RWPE2 (cell line): Measurements from ENCODE around the gene RAPGEF4.

ENCODE experiments used
- ATAC-seq: fragments of 200-7000 bp; cut with Tn5 transposase; 3 replicates; pipeline ENCODE4 v1.9.1; 2021; ENCODE audit warnings: low read depth
- DNase-seq: peaks from one replicate; pipeline ENCODE4 v3.0.0-alpha.2; 2020; ENCODE audit warnings: low spot score
- H3K27ac ChIP-seq: fragments of 450-650 bp; 2 replicates; pipeline ENCODE4 v1.5.1; 2017; ENCODE audit warnings: mild to moderate bottlenecking; ENCODE audit not compliant: poor library complexity, severe bottlenecking
- H3K27me3 ChIP-seq: fragments of 250-450 bp; sonication (Bioruptor Pico); 2 replicates; pipeline ENCODE4 v1.5.1; 2021; ENCODE audit warnings: mild to moderate bottlenecking, moderate library complexity; ENCODE audit not compliant: insufficient read depth, poor library complexity, severe bottlenecking
- H3K36me3 ChIP-seq: fragments of 250-450 bp; sonication (Bioruptor Pico); 2 replicates; pipeline ENCODE4 v1.5.1; 2020; ENCODE audit warnings: low read depth, mild to moderate bottlenecking, moderate library complexity
- H3K4me1 ChIP-seq: fragments of 250-450 bp; sonication (Bioruptor Pico); 2 replicates; pipeline ENCODE4 v1.5.1; 2021; ENCODE audit warnings: mild to moderate bottlenecking, moderate library complexity; ENCODE audit not compliant: insufficient read depth, poor library complexity, severe bottlenecking
- H3K4me3 ChIP-seq: fragments of 250-450 bp; sonication (Bioruptor Pico); 2 replicates; pipeline ENCODE4 v1.5.1; 2021; ENCODE audit warnings: mild to moderate bottlenecking, moderate library complexity; ENCODE audit not compliant: severe bottlenecking
- H3K9me3 ChIP-seq: fragments of 250-450 bp; sonication (Bioruptor Pico); 2 replicates; pipeline ENCODE4 v1.5.1; 2021; ENCODE audit warnings: mild to moderate bottlenecking, moderate library complexity; ENCODE audit not compliant: severe bottlenecking
- CTCF ChIP-seq: fragments of 450-650 bp; IDR thresholded peaks from one replicate; pipeline ENCODE4 v1.5.1; 2017; ENCODE audit warnings: mild to moderate bottlenecking, moderate library complexity; ENCODE audit not compliant: poor library complexity, severe bottlenecking

Gene RAPGEF4

GRCh38 chr2:172705352-172705751 is 30.3 kb upstream of the RAPGEF4 start:
- no peak for ATAC-seq
- Histone ChIP-seq H3K9me3 (no peaks in the 10 kb centered on the region), H3K36me3 (no peaks in the 10 kb centered on the region), H3K4me1 (peaks cover 7% of the 10 kb centered on the region), H3K27me3 (no peaks in the 10 kb centered on the region), H3K27ac (no peak overlapping the region), H3K4me3 (no peak overlapping the region)
- no peak for TF ChIP-seq CTCF
- DNase-seq: no peak

- Histone ChIP-seq H3K27me3 (no peaks in the 10 kb centered on the region), H3K9me3 (no peaks in the 10 kb centered on the region), H3K4me3 (no peak overlapping the region), H3K4me1 (peaks cover 4% of the 10 kb centered on the region), H3K36me3 (no peaks in the 10 kb centered on the region), H3K27ac (no peak overlapping the region)
- TF ChIP-seq CTCF: no peak
- DNase-seq (no peak), ATAC-seq (no peak)
These were observed 27.4 kb upstream of the RAPGEF4 start for GRCh38 chr2:172708247-172708646.

GRCh38 chr2:172709566-172710291 is 25.9 kb upstream of the RAPGEF4 start:
- H3K9me3 ChIP-seq: no peaks in the 10 kb centered on the region
- no peak for ATAC-seq
- no peaks in the 10 kb centered on the region for H3K36me3 ChIP-seq
- no peaks in the 10 kb centered on the region for H3K27me3 ChIP-seq
- DNase-seq: no peak
- no peak for TF ChIP-seq CTCF
- H3K4me3 ChIP-seq: no peak overlapping the region
- H3K4me1 ChIP-seq: peaks cover 4% of the 10 kb centered on the region
- H3K27ac ChIP-seq: no peak overlapping the region

- Histone ChIP-seq H3K4me1 (peaks cover 4% of the 10 kb centered on the region), H3K4me3 (no peak overlapping the region), H3K36me3 (no peaks in the 10 kb centered on the region), H3K9me3 (no peaks in the 10 kb centered on the region), H3K27me3 (no peaks in the 10 kb centered on the region), H3K27ac (no peak overlapping the region)
- peak; percentile 93 for TF ChIP-seq CTCF
- DNase-seq (no peak), ATAC-seq (peak; percentile 99)
These were observed 25.0 kb upstream of the RAPGEF4 start for GRCh38 chr2:172710584-172711047.

- ATAC-seq: no peak
- peaks cover 4% of the 10 kb centered on the region for H3K4me1 ChIP-seq
- no peaks in the 10 kb centered on the region for H3K27me3 ChIP-seq
- no peaks in the 10 kb centered on the region for H3K36me3 ChIP-seq
- DNase-seq: no peak
- no peak overlapping the region for H3K27ac ChIP-seq
- TF ChIP-seq CTCF: no peak
- H3K4me3 ChIP-seq: no peak overlapping the region
- no peaks in the 10 kb centered on the region for H3K9me3 ChIP-seq
These were observed 24.5 kb upstream of the RAPGEF4 start for GRCh38 chr2:172711110-172711509.
